ENCODE measurements around the gene ACTMAP. TPM values are rescaled to one million over a fixed set of nuclear protein-coding genes. Genes with fewer than 3 reads are reported as not detected.

ACTMAP gene
- total RNA-seq, 2 experiments from 2014 or later: 3.9 to 5.7 TPM

DNA sequence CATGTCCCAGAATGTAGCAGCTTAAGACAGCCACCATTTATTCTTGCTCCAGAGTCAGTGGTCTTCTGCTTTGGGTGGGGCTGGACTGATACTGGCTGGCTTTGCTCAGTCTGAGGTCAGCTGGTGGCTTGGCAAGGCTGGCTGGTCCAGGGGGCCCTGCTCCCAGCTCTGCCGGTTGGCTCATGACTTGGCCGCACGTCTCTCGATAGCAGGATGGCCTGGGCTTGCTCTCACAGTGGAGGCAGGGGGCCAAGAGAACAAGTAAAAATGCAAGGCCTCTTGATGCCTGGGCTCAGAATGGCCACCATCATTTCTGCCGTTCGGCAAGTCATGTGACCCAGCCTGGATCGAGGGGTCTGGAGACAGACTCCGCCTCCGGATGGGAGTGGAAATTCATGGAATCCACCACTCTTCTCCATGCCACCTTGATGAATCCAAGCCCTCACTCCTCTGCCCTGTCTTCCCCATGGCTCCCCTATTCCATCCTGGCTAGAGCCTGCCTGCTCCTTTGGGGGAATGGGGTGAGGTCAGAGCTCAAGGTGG lies 13.1 kb downstream of the ACTMAP start:
- CTCF ChIA-PET: no interaction called here
- Histone ChIP-seq H3K36me3 (ENCODE audit: insufficient read depth, low read length) (peaks cover 51% of the 10 kb centered on the region), H3K4me3 (ENCODE audit: low read length) (no peak overlapping the region), H3K27ac (ENCODE audit: low read depth in 1 of 2, low read length in 2 of 2) (no peak overlapping the region), H3K27me3 (ENCODE audit: control insufficient read depth in 1 of 2, insufficient read depth in 2 of 2, low read length in 2 of 2) (no peaks in the 10 kb centered on the region), H3K9me3 (ENCODE audit: control insufficient read depth in 1 of 2, insufficient read depth in 1 of 2, low read length in 2 of 2) (no peaks in the 10 kb centered on the region), H3K4me1 (ENCODE audit: insufficient read depth, low read length) (no peaks in the 10 kb centered on the region)
- Mint-ChIP-seq H3K36me3 (ENCODE audit: low read depth) (peaks cover 56% of the 10 kb centered on the region), H3K9me3 (no peaks in the 10 kb centered on the region), H3K27ac (no peak overlapping the region), H3K27me3 (no peaks in the 10 kb centered on the region), H3K4me1 (ENCODE audit: low read depth) (no peaks in the 10 kb centered on the region), H3K4me3 (no peak overlapping the region)
- no peak for ATAC-seq (ENCODE audit: poor library complexity)
- TF ChIP-seq, protein P1, sequence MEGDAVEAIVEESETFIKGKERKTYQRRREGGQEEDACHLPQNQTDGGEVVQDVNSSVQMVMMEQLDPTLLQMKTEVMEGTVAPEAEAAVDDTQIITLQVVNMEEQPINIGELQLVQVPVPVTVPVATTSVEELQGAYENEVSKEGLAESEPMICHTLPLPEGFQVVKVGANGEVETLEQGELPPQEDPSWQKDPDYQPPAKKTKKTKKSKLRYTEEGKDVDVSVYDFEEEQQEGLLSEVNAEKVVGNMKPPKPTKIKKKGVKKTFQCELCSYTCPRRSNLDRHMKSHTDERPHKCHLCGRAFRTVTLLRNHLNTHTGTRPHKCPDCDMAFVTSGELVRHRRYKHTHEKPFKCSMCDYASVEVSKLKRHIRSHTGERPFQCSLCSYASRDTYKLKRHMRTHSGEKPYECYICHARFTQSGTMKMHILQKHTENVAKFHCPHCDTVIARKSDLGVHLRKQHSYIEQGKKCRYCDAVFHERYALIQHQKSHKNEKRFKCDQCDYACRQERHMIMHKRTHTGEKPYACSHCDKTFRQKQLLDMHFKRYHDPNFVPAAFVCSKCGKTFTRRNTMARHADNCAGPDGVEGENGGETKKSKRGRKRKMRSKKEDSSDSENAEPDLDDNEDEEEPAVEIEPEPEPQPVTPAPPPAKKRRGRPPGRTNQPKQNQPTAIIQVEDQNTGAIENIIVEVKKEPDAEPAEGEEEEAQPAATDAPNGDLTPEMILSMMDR (IDR thresholded peaks at IDR 0.05): no peak
- POLR2A ChIA-PET: no interaction called here
- no peak for DNase-seq
- intact Hi-C loops (cut with DNase I, micrococcal nuclease): no loop called here

GRCh38 chr19:40736661-40737060 lies 13.6 kb downstream of the ACTMAP start:
- POLR2A ChIA-PET: no interaction called here
- Histone ChIP-seq H3K27ac (ENCODE audit: low read depth in 1 of 2, low read length in 2 of 2) (no peak overlapping the region), H3K4me1 (ENCODE audit: insufficient read depth, low read length) (no peaks in the 10 kb centered on the region), H3K36me3 (ENCODE audit: insufficient read depth, low read length) (peaks cover 55% of the 10 kb centered on the region), H3K4me3 (ENCODE audit: low read length) (no peak overlapping the region), H3K9me3 (ENCODE audit: control insufficient read depth in 1 of 2, insufficient read depth in 1 of 2, low read length in 2 of 2) (no peaks in the 10 kb centered on the region), H3K27me3 (ENCODE audit: control insufficient read depth in 1 of 2, insufficient read depth in 2 of 2, low read length in 2 of 2) (no peaks in the 10 kb centered on the region)
- H3K27ac Mint-ChIP-seq: no peak overlapping the region
- intact Hi-C loops (cut with DNase I, micrococcal nuclease): no loop called here
- no peak for ATAC-seq (ENCODE audit: poor library complexity)
- no peak for DNase-seq
- no peaks in the 10 kb centered on the region for H3K9me3 Mint-ChIP-seq
- CTCF ChIA-PET: no interaction called here
- TF ChIP-seq, protein P1 (IDR thresholded peaks at IDR 0.05): no peak
- H3K36me3 Mint-ChIP-seq (ENCODE audit: low read depth): peaks cover 58% of the 10 kb centered on the region
- no peaks in the 10 kb centered on the region for H3K27me3 Mint-ChIP-seq
- H3K4me1 Mint-ChIP-seq (ENCODE audit: low read depth): no peaks in the 10 kb centered on the region
- no peak overlapping the region for H3K4me3 Mint-ChIP-seq

DNA sequence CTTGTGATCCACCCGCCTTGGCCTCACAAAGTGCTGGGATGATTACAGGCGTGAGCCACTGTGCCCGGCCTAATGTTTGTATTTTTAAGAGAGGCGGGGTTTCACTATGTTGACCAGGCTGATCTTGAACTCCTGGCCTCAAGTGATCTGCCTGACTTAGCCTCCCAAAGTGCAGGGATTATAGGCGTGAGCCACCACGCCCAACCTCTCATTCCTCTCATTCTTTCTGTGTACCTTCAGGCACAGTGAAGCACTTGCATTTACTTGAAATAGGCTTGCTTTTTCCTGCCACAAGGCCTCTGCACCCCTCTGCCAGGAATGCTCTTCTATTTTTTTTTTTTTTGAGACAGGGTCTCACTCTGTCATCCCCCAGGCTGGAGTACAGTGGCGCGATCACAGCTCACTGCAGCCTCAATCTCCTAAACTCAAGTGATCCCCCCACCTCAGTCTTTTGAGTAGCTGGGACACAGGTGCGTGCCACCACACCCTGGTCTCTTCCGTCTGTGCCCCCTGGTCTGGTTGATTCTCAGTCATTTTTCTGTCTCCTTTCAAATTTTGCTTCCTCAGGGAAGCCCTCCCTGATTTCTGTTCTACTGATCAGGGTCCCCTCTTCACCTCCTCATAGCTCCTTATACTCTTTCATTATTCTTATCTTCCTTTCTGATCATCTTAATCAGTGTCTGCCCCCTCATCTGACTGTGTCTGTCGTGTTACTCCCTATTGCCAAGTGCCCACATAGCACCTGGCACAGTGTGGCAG lies 15.1 kb downstream of the ACTMAP start:
- CTCF ChIA-PET: no interaction called here
- no peak overlapping the region for H3K4me3 ChIP-seq (ENCODE audit: low read length)
- no peak overlapping the region for H3K4me3 Mint-ChIP-seq
- intact Hi-C loops (cut with DNase I, micrococcal nuclease): no loop called here
- POLR2A ChIA-PET: no interaction called here
- no peak for ATAC-seq (ENCODE audit: poor library complexity)
- no peak for DNase-seq
- no peaks in the 10 kb centered on the region for H3K4me1 Mint-ChIP-seq (ENCODE audit: low read depth)
- H3K27ac ChIP-seq (ENCODE audit: low read depth in 1 of 2, low read length in 2 of 2): no peak overlapping the region
- H3K9me3 ChIP-seq (ENCODE audit: control insufficient read depth in 1 of 2, insufficient read depth in 1 of 2, low read length in 2 of 2): no peaks in the 10 kb centered on the region
- H3K9me3 Mint-ChIP-seq: no peaks in the 10 kb centered on the region
- H3K36me3 ChIP-seq (ENCODE audit: insufficient read depth, low read length): peaks cover 65% of the 10 kb centered on the region
- H3K27me3 ChIP-seq (ENCODE audit: control insufficient read depth in 1 of 2, insufficient read depth in 2 of 2, low read length in 2 of 2): no peaks in the 10 kb centered on the region
- H3K27me3 Mint-ChIP-seq: no peaks in the 10 kb centered on the region
- H3K4me1 ChIP-seq (ENCODE audit: insufficient read depth, low read length): no peaks in the 10 kb centered on the region
- H3K27ac Mint-ChIP-seq: no peak overlapping the region
- H3K36me3 Mint-ChIP-seq (ENCODE audit: low read depth): peaks cover 72% of the 10 kb centered on the region
- TF ChIP-seq, protein P1 (IDR thresholded peaks at IDR 0.05): no peak
